Fibroblast of lung (primary cell): ENCODE measurements around the gene C1QTNF8. TPM values are rescaled to one million over a fixed set of nuclear protein-coding genes. Genes with fewer than 3 reads are reported as not detected.

Source experiments
- DNase-seq, 2 donors: peaks; one replicate each; pipeline versions ENCODE4 v3.0.0 to v3.0.0-alpha.2; 2010; ENCODE audit warnings: low read depth in 2 of 2
- H2AFZ ChIP-seq: 2 replicates; pipeline ENCODE4 v1.5.1; 2012; ENCODE audit warnings: low read length, control low read depth, inconsistent platforms
- H3K27ac ChIP-seq: 2 replicates; pipeline ENCODE4 v1.5.1; 2011; ENCODE audit warnings: low read length, control low read depth; ENCODE audit not compliant: insufficient read depth
- H3K27me3 ChIP-seq: 2 replicates; pipeline ENCODE4 v1.5.1; 2011; ENCODE audit warnings: mild to moderate bottlenecking, low read length; ENCODE audit not compliant: control insufficient read depth, insufficient read depth
- H3K36me3 ChIP-seq: 2 replicates; pipeline ENCODE4 v1.5.1; 2011; ENCODE audit warnings: low read length; ENCODE audit not compliant: control insufficient read depth, insufficient read depth
- H3K4me1 ChIP-seq: 2 replicates; pipeline ENCODE4 v1.5.1; 2011; ENCODE audit warnings: low read length; ENCODE audit not compliant: control insufficient read depth, insufficient read depth; ENCODE audit errors: extremely low read depth
- H3K4me2 ChIP-seq: 2 replicates; pipeline ENCODE4 v1.5.1; 2011; ENCODE audit warnings: low read length, control low read depth; ENCODE audit not compliant: insufficient read depth; ENCODE audit errors: extremely low read depth
- H3K4me3 ChIP-seq, 4 experiments: fragments of 200-600 bp in 1 of 4; sonication (generic) in 1 of 4; replicated peaks in 1 of 4; 2 replicates each; pipeline ENCODE4 v1.5.1; 2011 to 2016; ENCODE audit warnings: low read length in 4 of 4, low read depth in 3 of 4, mild to moderate bottlenecking in 3 of 4, control low read depth in 2 of 4, inconsistent platforms in 1 of 4, mixed read lengths in 1 of 4; ENCODE audit not compliant: insufficient read depth in 1 of 4; ENCODE audit errors: control extremely low read depth in 1 of 4
- H3K79me2 ChIP-seq: 2 replicates; pipeline ENCODE4 v1.5.1; 2012; ENCODE audit warnings: mild to moderate bottlenecking, low read length, inconsistent platforms; ENCODE audit not compliant: control insufficient read depth, insufficient read depth
- H3K9ac ChIP-seq: 2 replicates; pipeline ENCODE4 v1.5.1; 2011; ENCODE audit warnings: mild to moderate bottlenecking, low read length, control low read depth; ENCODE audit not compliant: insufficient read depth
- H3K9me3 ChIP-seq: 2 replicates; pipeline ENCODE4 v1.5.1; 2012; ENCODE audit warnings: low read depth, low read length; ENCODE audit not compliant: control insufficient read depth, insufficient read depth
- H4K20me1 ChIP-seq: 2 replicates; pipeline ENCODE4 v1.5.1; 2011; ENCODE audit warnings: low read length; ENCODE audit not compliant: control insufficient read depth, insufficient read depth; ENCODE audit errors: extremely low read depth
- CTCF ChIP-seq, 2 donors: IDR thresholded peaks in 1 of 2; conservative IDR thresholded peaks in 1 of 2; 1 replicate in 1 of 2; 2 replicates in 1 of 2; pipeline ENCODE4 v1.5.1; 2011 to 2012; ENCODE audit warnings: low read length in 2 of 2, control low read depth in 1 of 2, inconsistent platforms in 1 of 2, low read depth in 1 of 2, mild to moderate bottlenecking in 1 of 2
- EZH2 ChIP-seq: IDR thresholded peaks from 2 replicates; pipeline ENCODE4 v1.5.1; 2012; ENCODE audit warnings: low read length, control low read depth, mild to moderate bottlenecking; ENCODE audit errors: missing control alignments
- polyA plus RNA-seq, 2 donors: library from polyadenylated mRNA; depleted of rRNA in 1 of 2; stranded (reverse) in 1 of 2; unstranded in 1 of 2; fragments of >200 nt; gene quantifications; 2 replicates each; pipeline ENCODE4 v1.2.1, GENCODE V29; 2011 to 2012; ENCODE audit warnings: missing spikeins in 1 of 2
- total RNA-seq: library from RNA; depleted of rRNA; stranded (reverse); fragments of >200 nt; gene quantifications from 2 replicates; pipeline ENCODE4 v1.2.1, GENCODE V29; 2014

Gene C1QTNF8
- total and polyA plus RNA-seq, 2 donors (not counting 1 experiment from before 2014, with no cell fraction given): not detected

GRCh38 chr16:1073262-1073558, 22.8 kb downstream of the C1QTNF8 start:
- Histone ChIP-seq H3K9me3 (no peaks in the 10 kb centered on the region), H3K4me2 (no peak overlapping the region), H3K4me1 (no peaks in the 10 kb centered on the region), H3K79me2 (no peaks in the 10 kb centered on the region), H3K36me3 (no peaks in the 10 kb centered on the region), H2AFZ (no peak overlapping the region), H3K4me3 (no peak overlapping the region), H3K27ac (no peak overlapping the region), H4K20me1 (no peaks in the 10 kb centered on the region), H3K27me3 (no peaks in the 10 kb centered on the region), H3K9ac (no peak overlapping the region)
- no peak for TF ChIP-seq EZH2
- no peak for TF ChIP-seq CTCF (conservative IDR thresholded peaks at IDR 0.05 in 1 of 2, IDR thresholded peaks at IDR 0.05 in 1 of 2; ENCODE audit: low read depth in 1 of 2, low read length in 2 of 2)
- no peak for DNase-seq

- Histone ChIP-seq H3K27me3 (no peaks in the 10 kb centered on the region), H3K4me2 (no peak within 1 kb of the TSS), H3K4me3 (no peak within 1 kb of the TSS), H3K9ac (no peak within 1 kb of the TSS), H3K36me3 (no peaks in the 10 kb centered on the region), H3K27ac (no peak within 1 kb of the TSS), H2AFZ (no peak within 1 kb of the TSS), H3K9me3 (no peaks in the 10 kb centered on the region), H3K4me1 (no peaks in the 10 kb centered on the region), H4K20me1 (no peaks in the 10 kb centered on the region), H3K79me2 (no peaks in the 10 kb centered on the region)
- no peak for TF ChIP-seq EZH2
- no peak for TF ChIP-seq CTCF (conservative IDR thresholded peaks at IDR 0.05 in 1 of 2, IDR thresholded peaks at IDR 0.05 in 1 of 2; ENCODE audit: low read depth in 1 of 2, low read length in 2 of 2)
- DNase-seq: no peak
These were observed 23.4 kb downstream of the C1QTNF8 start, which contains the start of gene SSTR5 for GRCh38 chr16:1072526-1073261. TSS of gene SSTR5 (plus strand) at chr16:1072747. CDS start at chr16:1078869, 6,122 bp downstream.

GRCh38 chr16:1071561-1072225, 24.4 kb downstream of the C1QTNF8 start:
- Histone ChIP-seq H3K27ac (no peak overlapping the region), H3K4me2 (no peak overlapping the region), H3K9ac (no peak overlapping the region), H4K20me1 (no peaks in the 10 kb centered on the region), H2AFZ (no peak overlapping the region), H3K9me3 (no peaks in the 10 kb centered on the region), H3K79me2 (no peaks in the 10 kb centered on the region), H3K4me1 (no peaks in the 10 kb centered on the region), H3K4me3 (no peak overlapping the region), H3K36me3 (no peaks in the 10 kb centered on the region), H3K27me3 (no peaks in the 10 kb centered on the region)
- no peak for DNase-seq
- TF ChIP-seq EZH2 (peak; percentile 37), CTCF (conservative IDR thresholded peaks at IDR 0.05 in 1 of 2, IDR thresholded peaks at IDR 0.05 in 1 of 2; ENCODE audit: low read depth in 1 of 2, low read length in 2 of 2) (no peak)
